Activated CD4-positive, alpha-beta T cell treated with anti-CD3 and anti-CD28 coated beads, Interleukin-2, amount 50 U/mL, for 24 hours (primary cell): Measurements from ENCODE around the gene TBC1D10A.
"Not testable (repeated sequence)": the region's sequence is repeated elsewhere in the genome, so short reads cannot be mapped to it uniquely, and the experiment has no call there.

Experiments used
- DNase-seq, 2 donors: peaks; one replicate each; pipeline ENCODE4 v3.0.0-alpha.2; 2020; ENCODE audit warnings: low read depth in 1 of 2, low spot score in 1 of 2

Gene TBC1D10A

GRCh38 chr22:30348404-30348803, 21.7 kb upstream of the TBC1D10A start:
- no peak for DNase-seq

DNA sequence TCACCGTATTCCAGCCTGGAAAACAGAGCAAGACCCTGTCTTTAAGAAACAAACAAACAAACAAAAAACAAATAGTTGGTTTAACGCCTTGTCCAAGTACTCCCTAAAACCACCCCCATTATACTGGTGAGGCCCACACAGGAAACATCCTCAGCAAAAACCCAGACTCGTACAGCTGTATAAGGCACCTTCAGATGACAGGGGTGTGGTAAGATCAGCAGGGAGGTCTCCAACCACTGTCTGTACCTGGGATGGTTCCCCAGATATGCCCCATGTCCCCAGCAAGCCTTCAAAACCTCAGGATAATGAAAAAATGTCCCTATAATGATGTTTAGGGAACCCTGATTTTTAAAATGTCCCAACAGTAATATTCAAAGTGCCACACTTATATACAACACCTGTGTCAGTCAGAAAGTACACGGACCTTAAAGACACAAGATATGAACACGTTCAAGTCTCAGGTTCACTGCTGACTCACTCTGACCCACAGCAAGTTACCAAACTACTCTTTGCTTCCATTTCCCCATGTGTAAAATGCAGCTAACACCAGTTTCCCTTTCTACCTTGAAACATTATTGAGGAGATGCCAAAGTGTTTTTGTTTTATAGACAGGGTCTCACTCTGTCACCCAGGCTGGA, 20.6 kb upstream of the TBC1D10A start:
- no peak for DNase-seq

GRCh38 chr22:30344447-30345200, 17.9 kb upstream of the TBC1D10A start:
- DNase-seq: no peak

- DNase-seq: no peak
These were observed 14.4 kb upstream of the TBC1D10A start for GRCh38 chr22:30340911-30341685.

- no peak for DNase-seq
These were observed 12.1 kb upstream of the TBC1D10A start for GRCh38 chr22:30338802-30339201.

DNA sequence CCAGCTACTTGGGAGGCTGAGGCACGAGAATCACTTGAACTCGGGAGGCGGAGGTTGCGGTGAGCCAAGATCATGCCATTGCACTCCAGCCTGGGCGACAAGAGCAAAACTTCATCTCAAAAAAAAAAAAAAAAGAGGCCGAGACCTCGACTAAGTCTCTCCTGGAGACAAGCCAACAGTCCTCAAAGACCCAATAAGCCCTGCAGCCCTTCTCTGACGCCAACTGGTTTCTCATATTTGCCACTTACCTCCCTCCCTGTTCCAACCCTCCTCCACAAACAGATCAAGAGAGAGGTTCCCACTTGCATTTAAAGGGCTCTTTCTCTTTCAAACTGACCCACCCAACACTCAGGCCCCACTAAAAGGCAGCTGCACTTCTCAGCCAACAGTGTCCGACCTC, 11.6 kb upstream of the TBC1D10A start:
- not testable (repeated sequence) for DNase-seq

DNA sequence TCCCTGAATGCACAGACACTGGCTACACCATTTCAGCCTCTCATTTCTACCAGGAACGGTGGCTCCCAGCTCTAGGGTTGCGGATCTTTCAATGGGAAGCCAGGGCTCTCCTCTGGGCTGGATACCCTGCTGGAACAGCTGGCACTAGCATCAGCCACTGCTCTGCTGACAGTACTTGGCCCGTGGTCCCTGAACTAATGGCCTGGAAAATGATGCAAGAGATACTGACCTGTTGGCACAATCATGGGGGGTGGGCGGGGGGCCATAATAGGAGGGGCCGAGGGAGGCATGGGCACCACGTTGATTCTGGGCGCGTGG, 10.7 kb upstream of the TBC1D10A start:
- DNase-seq: no peak

GRCh38 chr22:30336752-30337460, 10.2 kb upstream of the TBC1D10A start:
- DNase-seq: no peak

GRCh38 chr22:30335236-30335635, 8.5 kb upstream of the TBC1D10A start:
- no peak for DNase-seq

DNA sequence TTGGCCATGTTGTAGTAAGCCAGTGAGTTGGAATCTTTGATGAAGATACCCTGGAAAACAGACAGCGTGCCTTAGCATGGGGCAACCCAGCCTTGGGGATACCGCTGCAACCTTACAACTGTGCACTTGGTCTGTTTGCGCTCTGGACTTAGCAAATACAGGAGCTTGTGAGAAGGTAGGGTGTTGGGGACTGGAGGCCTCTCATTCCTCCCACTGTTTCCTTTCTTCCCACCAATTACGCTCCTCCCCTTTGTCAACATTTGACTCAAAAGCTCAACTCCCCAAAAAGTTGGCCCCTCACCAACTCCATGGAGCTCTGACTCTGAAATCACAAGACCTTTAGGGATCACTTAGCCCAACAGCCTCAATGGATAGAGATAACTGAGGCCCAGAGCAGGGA, 7.9 kb upstream of the TBC1D10A start:
- DNase-seq: no peak

- no peak for DNase-seq
These were observed 7.0 kb upstream of the TBC1D10A start for GRCh38 chr22:30333707-30334087.

- no peak for DNase-seq
These were observed 6.4 kb upstream of the TBC1D10A start for GRCh38 chr22:30332994-30333706.

DNA sequence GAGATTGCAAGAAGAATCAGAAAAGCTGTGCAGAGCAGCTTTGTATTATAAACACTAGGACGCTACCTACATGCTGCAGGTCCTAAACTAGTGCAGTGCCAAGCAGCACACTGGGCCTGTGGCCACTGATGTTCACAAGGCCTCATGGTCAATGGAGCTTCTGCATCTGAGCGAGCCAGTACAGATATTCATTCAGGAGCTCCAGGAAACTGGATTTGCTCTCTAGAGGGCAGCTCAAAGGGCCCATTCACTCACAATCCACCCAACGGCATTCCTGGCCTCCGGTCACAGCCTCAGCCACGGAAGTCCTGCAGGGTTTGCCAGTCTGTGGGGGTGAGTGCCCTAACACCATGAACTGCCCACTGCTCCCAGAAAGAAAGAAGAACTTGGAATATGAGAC, 5.8 kb upstream of the TBC1D10A start:
- no peak for DNase-seq

- no peak for DNase-seq
These were observed 1.8 kb upstream of the TBC1D10A start for GRCh38 chr22:30328466-30329049.

DNA sequence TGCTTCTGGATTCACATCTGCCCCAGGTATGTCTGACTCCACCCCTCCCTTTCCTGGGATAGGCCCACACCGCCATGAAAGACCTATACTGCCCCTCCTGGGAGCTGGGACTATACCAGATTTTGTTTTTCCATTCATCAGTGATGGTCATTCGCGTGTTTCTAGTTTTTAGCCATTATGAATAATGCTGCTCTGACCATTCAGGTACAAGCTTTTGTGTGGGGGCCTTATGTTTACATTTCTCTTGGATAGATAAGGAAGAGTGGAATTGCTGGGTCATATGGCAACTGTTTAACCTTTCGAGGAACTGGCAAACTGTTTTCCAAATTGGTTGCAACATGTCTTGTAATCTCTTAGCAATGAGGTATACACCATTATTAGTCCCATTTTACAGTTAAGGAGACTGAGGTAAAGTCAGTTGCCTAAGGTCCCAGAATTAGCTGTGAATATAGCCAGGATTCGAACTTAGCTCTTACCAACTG, 1.2 kb upstream of the TBC1D10A start:
- no peak for DNase-seq

GRCh38 chr22:30326255-30326705, 461 bp downstream of the TBC1D10A start:
- DNase-seq: no peak

- DNase-seq: no peak
These were observed 952 bp downstream of the TBC1D10A start for GRCh38 chr22:30325724-30326254.

DNA sequence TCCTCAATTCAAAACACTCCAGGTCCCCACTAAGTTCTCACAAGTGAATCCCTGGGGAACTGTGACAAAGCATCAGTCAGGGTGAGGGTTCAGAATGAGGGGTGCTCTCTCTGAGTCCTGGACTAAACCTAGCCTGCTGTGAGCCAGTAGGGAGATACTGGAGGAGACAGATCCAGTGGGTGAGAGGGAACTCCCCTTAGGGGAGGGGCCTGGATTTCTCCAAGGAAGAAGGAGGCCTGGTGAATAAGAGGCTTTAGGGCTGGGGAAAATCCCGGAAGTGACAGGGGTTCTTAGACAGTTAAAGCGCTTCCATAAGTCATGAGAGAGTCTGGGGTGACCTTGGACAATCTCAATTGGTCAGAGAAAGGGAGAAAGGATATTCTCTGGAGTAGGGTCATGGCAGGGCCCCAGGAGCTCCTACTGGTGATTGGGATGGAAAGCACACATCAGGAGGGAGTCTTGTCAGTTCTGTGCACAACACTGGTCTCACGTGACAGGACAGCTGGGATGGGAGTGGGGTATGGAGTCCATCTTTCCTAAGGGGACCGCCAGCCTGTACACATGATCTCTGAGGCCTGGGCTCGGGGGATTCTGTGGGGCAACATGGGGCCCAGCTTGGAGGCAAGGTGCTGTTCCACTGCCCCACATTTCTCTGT, 1.5 kb downstream of the TBC1D10A start:
- no peak for DNase-seq

DNA sequence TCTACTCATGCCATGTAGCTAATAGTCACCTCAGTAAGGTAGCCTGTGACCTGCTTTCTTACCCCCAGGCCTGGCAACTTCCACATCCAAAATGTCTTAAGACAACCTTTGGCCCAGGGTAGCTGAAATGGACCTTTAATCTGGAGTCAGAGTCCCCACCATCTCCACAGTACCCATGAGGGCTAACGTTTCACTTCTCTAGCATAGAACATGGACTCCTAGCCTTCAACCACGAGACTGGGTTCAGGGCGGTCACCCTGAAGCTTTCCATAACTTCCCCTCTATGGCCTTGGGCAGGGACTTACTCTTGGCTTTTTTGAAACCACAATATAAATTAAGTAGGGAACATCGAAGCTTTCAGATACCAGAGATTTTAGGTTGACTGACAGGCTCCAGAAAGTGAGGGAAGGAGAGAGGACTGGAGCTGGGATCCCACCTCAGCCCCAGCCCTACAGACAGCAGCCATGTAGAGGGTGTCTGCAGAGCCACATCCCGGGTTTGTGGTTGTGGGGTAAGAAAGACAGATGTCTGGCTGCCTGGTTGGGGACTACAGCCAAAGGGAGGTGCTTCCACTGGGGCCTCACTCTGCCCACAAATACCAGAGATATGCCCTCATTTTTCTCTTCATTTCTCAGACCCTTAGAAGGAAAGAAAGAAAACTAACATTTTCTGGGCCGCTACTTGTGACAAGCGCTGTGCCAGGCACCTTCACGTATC, 2.6 kb downstream of the TBC1D10A start:
- no peak for DNase-seq
